HepG2 (cell line): ENCODE data around the gene LYPD6. TPM values are rescaled to one million over a fixed set of nuclear protein-coding genes. Genes with fewer than 3 reads are reported as not detected.

Experiments used
- ATAC-seq: fragments of 200-7000 bp; cut with Tn5 transposase; 3 replicates; pipeline ENCODE4 v1.9.1; 2020; ENCODE audit warnings: mild to moderate bottlenecking, moderate library complexity
- BruUV-seq: library from RNA; stranded (reverse); fragments of 400-500 nt; replicated peaks from 2 replicates; lab custom pipeline; 2021; lab: Mats Ljungman, UMichigan
- CTCF ChIA-PET: fragments of 300-600 bp; formaldehyde crosslinking; extraction: SDS; loops from one replicate; lab custom pipeline; 2021; ENCODE audit warnings: low total read pairs, inconsistent platforms, low intra/inter-chr PET ratio; lab: Yijun Ruan, JAX
- POLR2A ChIA-PET: fragments of 350-600 bp; sonication (Branson Sonifier 250); formaldehyde crosslinking; loops from one replicate; lab custom pipeline; 2020; ENCODE audit warnings: antibody characterized with exemption, inconsistent platforms; lab: Yijun Ruan, JAX
- DNase-seq: peaks from one replicate; pipeline ENCODE4 v3.0.0-alpha.2; 2015; ENCODE audit warnings: low spot score
- FAIRE-seq: peaks from 3 replicates; lab custom pipeline; 2011; peaks lifted over from hg19 to GRCh38; lab: Jason Lieb, UNC
- H2AFZ ChIP-seq: one replicate; pipeline ENCODE4 v1.6.1; 2011; ENCODE audit warnings: low read length, inconsistent platforms
- H3K27ac ChIP-seq: fragments of 300-600 bp; 3 replicates; pipeline ENCODE4 v1.8.0; 2011; ENCODE audit warnings: mixed run types, mild to moderate bottlenecking, mixed read lengths, low read length, inconsistent platforms; ENCODE audit not compliant: insufficient read depth; ENCODE audit errors: extremely low read length
- H3K27me3 ChIP-seq, 2 experiments: fragments of 200-600 bp in 1 of 2; 2 replicates in 1 of 2; 3 replicates in 1 of 2; pipeline versions ENCODE4 v1.6.0 to v1.8.0; 2011; ENCODE audit warnings: low read length in 2 of 2, mild to moderate bottlenecking in 2 of 2, moderate library complexity in 2 of 2, inconsistent platforms in 1 of 2; ENCODE audit not compliant: insufficient read depth in 2 of 2, control insufficient read depth in 1 of 2
- H3K36me3 ChIP-seq, 2 experiments: fragments of 200-600 bp in 1 of 2; replicated peaks in 1 of 2; 2 replicates in 1 of 2; 3 replicates in 1 of 2; pipeline versions ENCODE4 v1.5.1 to v1.8.0; 2011; ENCODE audit warnings: low read length in 2 of 2, inconsistent platforms in 1 of 2; ENCODE audit not compliant: insufficient read depth in 2 of 2, control insufficient read depth in 1 of 2
- H3K4me1 ChIP-seq: 2 replicates; pipeline ENCODE4 v1.5.1; 2012; ENCODE audit warnings: low read length, inconsistent platforms; ENCODE audit not compliant: insufficient read depth
- H3K4me2 ChIP-seq: 2 replicates; pipeline ENCODE4 v1.6.0; 2011; ENCODE audit warnings: low read depth, low read length, inconsistent platforms
- H3K4me3 ChIP-seq, 3 experiments: fragments of 200-600 bp in 1 of 3; sonication (generic), shearing (Covaris generic) in 1 of 3; replicated peaks in 1 of 3; 2 replicates each; pipeline ENCODE4 v1.5.1; 2011 to 2016; ENCODE audit warnings: low read length in 3 of 3, inconsistent platforms in 2 of 3, low read depth in 2 of 3, mild to moderate bottlenecking in 2 of 3, control low read depth in 1 of 3, mixed read lengths in 1 of 3; ENCODE audit not compliant: insufficient read depth in 1 of 3
- H3K79me2 ChIP-seq: one replicate; pipeline ENCODE4 v1.6.1; 2011; ENCODE audit warnings: low read length, inconsistent platforms; ENCODE audit not compliant: insufficient read depth
- H3K9ac ChIP-seq: 2 replicates; pipeline ENCODE4 v1.6.0; 2011; ENCODE audit warnings: mild to moderate bottlenecking, low read depth, low read length, inconsistent platforms; ENCODE audit not compliant: insufficient read depth
- H3K9me3 ChIP-seq: 2 replicates; pipeline ENCODE4 v1.5.1; 2012; ENCODE audit warnings: mild to moderate bottlenecking, low read length
- H4K20me1 ChIP-seq: 2 replicates; pipeline ENCODE4 v1.6.0; 2011; ENCODE audit warnings: inconsistent platforms, mild to moderate bottlenecking, low read length, moderate library complexity; ENCODE audit not compliant: insufficient read depth
- HDAC6 ChIP-seq: fragments of 200-600 bp; sonication (generic); IDR thresholded peaks from 2 replicates; pipeline ENCODE4 v1.7.0; 2017; ENCODE audit warnings: mild to moderate bottlenecking, antibody characterized with exemption, low read length, low read depth
- JUN ChIP-seq: sonication (generic); formaldehyde crosslinking; IDR thresholded peaks from 2 replicates; pipeline ENCODE4 v1.4.0; 2020; ENCODE audit warnings: mild to moderate bottlenecking, missing genetic modification reagents
- MED13 ChIP-seq: sonication (generic); formaldehyde crosslinking; IDR thresholded peaks from 2 replicates; pipeline ENCODE4 v1.5.0; 2020; ENCODE audit warnings: missing genetic modification reagents
- MED8 ChIP-seq: sonication (generic); formaldehyde crosslinking; IDR thresholded peaks from 2 replicates; pipeline ENCODE4 v1.8.1; 2023; ENCODE audit warnings: mild to moderate bottlenecking, missing genetic modification reagents; ENCODE audit not compliant: insufficient replicate concordance
- PTBP1 ChIP-seq: fragments of 200-400 bp; formaldehyde crosslinking; IDR thresholded peaks from 2 replicates; pipeline ENCODE4 v1.6.1; 2018; ENCODE audit warnings: low read length, low read depth; ENCODE audit not compliant: poor library complexity, severe bottlenecking
- TOE1 ChIP-seq: sonication (generic); formaldehyde crosslinking; IDR thresholded peaks from 2 replicates; pipeline ENCODE4 v1.4.0; 2020; ENCODE audit warnings: mild to moderate bottlenecking, missing genetic modification reagents
- ZBTB20 ChIP-seq: sonication (generic); formaldehyde crosslinking; IDR thresholded peaks from 2 replicates; pipeline ENCODE4 v1.8.1; 2023; ENCODE audit warnings: missing genetic modification reagents, low read depth, mild to moderate bottlenecking, borderline replicate concordance
- ZBTB8A ChIP-seq: sonication (generic); formaldehyde crosslinking; IDR thresholded peaks from 2 replicates; pipeline ENCODE4 v1.4.0; 2020; ENCODE audit warnings: mild to moderate bottlenecking, low read depth, missing genetic modification reagents, borderline replicate concordance
- ZNF17 ChIP-seq: sonication (generic); formaldehyde crosslinking; IDR thresholded peaks from 2 replicates; pipeline ENCODE4 v1.5.0; 2020; ENCODE audit warnings: mild to moderate bottlenecking, missing genetic modification reagents
- ZNF3 ChIP-seq: IDR thresholded peaks from 2 replicates; pipeline ENCODE4 v1.7.0; 2017; ENCODE audit warnings: inconsistent platforms
- ZNF572 ChIP-seq: sonication (generic); formaldehyde crosslinking; IDR thresholded peaks from 2 replicates; pipeline ENCODE4 v1.5.1; 2020; ENCODE audit warnings: mild to moderate bottlenecking, missing genetic modification reagents
- ZNF782 ChIP-seq: sonication (generic); formaldehyde crosslinking; IDR thresholded peaks from 2 replicates; pipeline ENCODE4 v1.4.0; 2020; ENCODE audit warnings: missing genetic modification reagents, mild to moderate bottlenecking, borderline replicate concordance
- WGBS: methylation state at CpG from one replicate; pipeline ENCODE4 v1.1.6; 2017; ENCODE audit warnings: low lambda C conversion rate; 5-methylcytosine and 5-hydroxymethylcytosine counted together
- in situ Hi-C: cut with HindIII; loops from 2 replicates; pipeline ENCODE4 v1.10.0; 2017; ENCODE audit warnings: low pct_unique_long_range_greater_than_20kb; ENCODE audit not compliant: extremely low pct_ligation_motif_present
- intact Hi-C: fragments of 100-400 bp; cut with micrococcal nuclease; formaldehyde crosslinking; loops from one replicate; pipeline ENCODE4 v1.10.0; 2022; ENCODE audit not compliant: unreplicated experiment
- polyA plus RNA-seq, 8 experiments: library from polyadenylated mRNA; depleted of rRNA in 3 of 8; stranded (reverse) in 7 of 8; unstranded in 1 of 8; fragments of >200 nt; fragmentation: Illumina TruSeq in 4 of 8; extraction: Trizol in 4 of 8; gene quantifications; 2 replicates each; pipeline versions ENCODE4 v1.2.1 to v1.2.3, GENCODE V29; 2011 to 2016; ENCODE audit warnings: low read depth in 4 of 8, missing spikeins in 1 of 8, mixed read lengths in 1 of 8; ENCODE audit not compliant: insufficient read depth in 1 of 8
- total RNA-seq, 5 experiments: library from RNA; depleted of rRNA; stranded (reverse); fragments of >200 nt; fragmentation: Illumina TruSeq; extraction: Trizol; gene quantifications; 2 replicates each; pipeline ENCODE4 v1.2.3, GENCODE V29; 2016; ENCODE audit warnings: low read depth in 1 of 5

LYPD6 gene
- total and polyA plus RNA-seq, 2 of the 13 experiments (the other 11 are each of a cell fraction or from before 2014, with no cell fraction given): 0.01 to 0.07 TPM

DNA sequence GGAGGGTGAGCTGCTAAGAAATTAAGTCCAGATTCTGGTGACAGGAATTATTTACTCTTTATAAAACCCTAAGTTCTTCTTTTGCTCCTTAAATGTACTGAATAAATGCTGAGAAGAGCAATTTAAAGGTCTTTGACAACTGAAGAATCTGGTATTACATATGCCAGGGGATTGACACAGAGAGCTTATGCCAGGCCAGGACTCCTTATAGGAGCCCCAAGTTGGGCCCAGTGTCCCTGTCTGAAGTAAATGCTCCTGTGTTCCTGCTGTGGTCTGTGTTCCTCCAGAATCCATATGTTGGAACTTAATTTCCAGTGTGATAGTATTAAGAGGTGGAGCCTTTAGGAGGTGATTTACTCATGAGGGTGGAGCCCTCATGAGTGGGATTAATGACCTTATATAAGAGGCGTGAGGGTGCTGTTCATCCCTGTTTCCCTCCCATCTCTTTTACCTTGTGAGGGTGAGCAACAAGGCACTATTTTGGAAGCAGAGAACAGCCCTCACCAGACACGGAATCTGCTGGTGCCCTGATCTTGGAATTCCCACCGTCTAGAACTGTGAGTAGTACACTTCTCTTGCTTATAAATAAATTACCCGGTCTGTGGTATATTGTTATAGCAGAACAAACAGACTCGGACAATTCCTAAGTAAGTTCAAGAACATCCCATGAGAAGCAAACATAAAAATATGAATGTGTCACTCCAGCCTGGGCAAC, 39.8 kb downstream of the LYPD6 start:
- POLR2A ChIA-PET: no interaction called here
- Histone ChIP-seq H3K27ac (no peak overlapping the region), H3K9me3 (no peaks in the 10 kb centered on the region), H4K20me1 (no peaks in the 10 kb centered on the region), H3K9ac (no peak overlapping the region), H2AFZ (no peak overlapping the region), H3K27me3 (no peaks in the 10 kb centered on the region)
- no peak for ATAC-seq
- WGBS: 23% methylated on average over 5 of the region's 5 CpGs
- no peak for TF ChIP-seq ZNF17 (CRISPR knock-in tag)
- no peak for TF ChIP-seq MED8
- no peak for TF ChIP-seq MED13 (CRISPR knock-in tag)
- no peak for TF ChIP-seq ZBTB8A (CRISPR knock-in tag)
- TF ChIP-seq JUN (CRISPR knock-in tag): no peak
- no peak for TF ChIP-seq ZNF3 (CRISPR knock-in tag)
- no peak for TF ChIP-seq PTBP1
- TF ChIP-seq ZNF782 (CRISPR knock-in tag): no peak
- TF ChIP-seq ZBTB20: no peak
- no peak for TF ChIP-seq HDAC6
- TF ChIP-seq TOE1: no peak
- no peak for TF ChIP-seq ZNF572
- TF ChIP-seq, all 625 proteins: peak for 0
- FAIRE-seq (no peak), DNase-seq (no peak)
- intact Hi-C loops: no loop called here
- no peaks in the 10 kb centered on the region for H3K79me2 ChIP-seq
- H3K36me3 ChIP-seq: no peaks in the 10 kb centered on the region
- no peak overlapping the region for H3K4me3 ChIP-seq
- CTCF ChIA-PET: no interaction called here
- H3K4me2 ChIP-seq: no peak overlapping the region
- BruUV-seq: no TSS peak
- no peaks in the 10 kb centered on the region for H3K4me1 ChIP-seq
- in situ Hi-C loops: no loop called here
